PC-3 (cell line): ENCODE results near the gene FAM3B. TPM values are rescaled to one million over a fixed set of nuclear protein-coding genes. Genes with fewer than 3 reads are reported as not detected.

ENCODE experiments used
- ATAC-seq: fragments of 200-7000 bp; cut with Tn5 transposase; 2 replicates; pipeline ENCODE4 v1.9.1; 2020; ENCODE audit warnings: mild to moderate bottlenecking, moderate library complexity
- BruUV-seq: library from RNA; stranded (reverse); fragments of 400-500 nt; replicated peaks from 2 replicates; lab custom pipeline; 2021; lab: Mats Ljungman, UMichigan
- CTCF ChIA-PET: fragments of 300-600 bp; sonication (Branson Sonifier 250); formaldehyde crosslinking; loops from one replicate; lab custom pipeline; 2022; ENCODE audit warnings: antibody characterized with exemption; lab: Charles Lee
- POLR2A ChIA-PET: fragments of 300-600 bp; sonication (Branson Sonifier 250); formaldehyde crosslinking; loops from one replicate; lab custom pipeline; 2022; ENCODE audit warnings: antibody characterized with exemption; ENCODE audit not compliant: unreplicated experiment; lab: Charles Lee
- DNase-seq: peaks from one replicate; pipeline ENCODE4 v3.0.0-alpha.2; 2015
- H2AFZ ChIP-seq: fragments of 300-600 bp; sonication (generic); 2 replicates; pipeline ENCODE4 v1.6.0; 2016; ENCODE audit warnings: antibody characterized with exemption, low read length
- H3F3A ChIP-seq: fragments of 300-600 bp; sonication (generic); one replicate; pipeline ENCODE4 v1.6.0; 2017; ENCODE audit warnings: antibody characterized with exemption, low read length, control low read depth, mild to moderate bottlenecking; ENCODE audit not compliant: unreplicated experiment
- H3K27ac ChIP-seq: fragments of 300-600 bp; sonication (generic); 2 replicates; pipeline ENCODE4 v1.5.1; 2016; ENCODE audit warnings: mild to moderate bottlenecking, low read length
- H3K27me3 ChIP-seq: fragments of 300-600 bp; sonication (generic); 2 replicates; pipeline ENCODE4 v1.6.1; 2016; ENCODE audit warnings: low read length, mixed read lengths
- H3K36me3 ChIP-seq: fragments of 300-600 bp; sonication (generic); 2 replicates; pipeline ENCODE4 v1.6.1; 2016; ENCODE audit warnings: low read depth, mixed run types, low read length, mixed read lengths
- H3K4me1 ChIP-seq: fragments of 300-600 bp; sonication (generic); 2 replicates; pipeline ENCODE4 v1.5.1; 2016; ENCODE audit warnings: low read length; ENCODE audit not compliant: insufficient read depth
- H3K4me2 ChIP-seq: fragments of 300-600 bp; sonication (generic); 2 replicates; pipeline ENCODE4 v1.6.0; 2016; ENCODE audit warnings: low read length
- H3K4me3 ChIP-seq: fragments of 300-600 bp; sonication (generic); 2 replicates; pipeline ENCODE4 v1.5.1; 2016; ENCODE audit warnings: mild to moderate bottlenecking, low read length, mixed read lengths
- H3K79me2 ChIP-seq: fragments of 300-600 bp; sonication (generic); 2 replicates; pipeline ENCODE4 v1.6.1; 2017; ENCODE audit warnings: low read length, mixed read lengths
- H3K9ac ChIP-seq: fragments of 300-600 bp; sonication (generic); 2 replicates; pipeline ENCODE4 v1.6.0; 2016; ENCODE audit warnings: mild to moderate bottlenecking, low read length
- H3K9me2 ChIP-seq: fragments of 300-600 bp; sonication (generic); replicated peaks from 2 replicates; pipeline ENCODE4 v1.6.1; 2016; ENCODE audit warnings: mixed run types, low read length, mixed read lengths
- H3K9me3 ChIP-seq: fragments of 300-600 bp; sonication (generic); 2 replicates; pipeline ENCODE4 v1.6.1; 2016; ENCODE audit warnings: low read length, mixed read lengths
- H4K20me1 ChIP-seq: fragments of 300-600 bp; sonication (generic); 2 replicates; pipeline ENCODE4 v1.6.1; 2016; ENCODE audit warnings: low read length, mixed read lengths
- EZH2 ChIP-seq: fragments of 300-600 bp; sonication (generic); IDR thresholded peaks from one replicate; pipeline ENCODE4 v1.6.1; 2017; ENCODE audit warnings: antibody characterized with exemption, mild to moderate bottlenecking, low read length; ENCODE audit not compliant: unreplicated experiment
- EZH2phosphoT487 ChIP-seq: fragments of 300-600 bp; sonication (generic); IDR thresholded peaks from 2 replicates; pipeline ENCODE4 v1.6.1; 2018; ENCODE audit warnings: mild to moderate bottlenecking, antibody characterized with exemption, low read length, borderline replicate concordance
- intact Hi-C: fragments of 100-400 bp; cut with micrococcal nuclease; formaldehyde crosslinking; loops from 2 replicates; pipeline ENCODE4 v1.9.0; 2023
- total RNA-seq: library from RNA; depleted of rRNA; stranded (reverse); fragments of >200 nt; gene quantifications from 2 replicates; pipeline ENCODE4 v1.2.3, GENCODE V29; 2014
- TF ChIP-seq, protein P1 (sequence below): fragments of 300-600 bp; sonication (generic); conservative IDR thresholded peaks from 2 replicates; pipeline ENCODE4 v1.5.1; 2017; ENCODE audit warnings: antibody characterized with exemption, low read depth, mild to moderate bottlenecking, low read length

FAM3B gene
- total RNA-seq, 1 experiment from 2014 or later, result not detected

DNA sequence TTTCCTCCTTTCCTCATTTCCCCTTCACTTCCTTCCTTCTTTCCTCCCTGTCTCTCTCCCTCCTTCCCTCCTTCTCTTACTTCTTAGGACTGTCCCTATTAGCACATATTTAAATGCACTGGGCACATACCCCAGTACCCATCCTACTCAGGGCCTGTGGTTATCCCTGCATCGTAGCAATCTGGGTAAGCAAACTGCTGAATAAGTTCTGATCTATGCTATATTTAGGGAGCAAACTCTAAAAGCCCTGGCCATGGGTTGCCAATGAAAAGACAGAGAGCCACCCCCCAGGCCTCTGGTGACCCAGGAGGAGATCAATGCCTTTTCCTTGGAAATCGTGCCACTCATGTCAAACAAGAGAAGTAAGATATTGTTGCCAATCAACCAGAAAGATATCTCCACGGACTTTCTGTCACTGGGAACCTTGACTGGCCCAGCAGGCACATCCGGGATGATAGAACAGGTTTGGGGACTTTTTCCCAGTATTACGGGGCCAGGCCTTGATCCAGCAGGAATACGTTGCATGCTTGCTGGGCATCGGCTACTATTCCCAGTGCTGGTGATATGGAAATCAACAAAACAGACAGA lies 5.4 kb downstream of the FAM3B start:
- H3K4me1 ChIP-seq, result no peaks in the 10 kb centered on the region
- no peaks in the 10 kb centered on the region for H3K79me2 ChIP-seq
- ChIA-PET CTCF (no interaction called here), POLR2A (no interaction called here)
- H3K36me3 ChIP-seq, result no peaks in the 10 kb centered on the region
- ATAC-seq, result no peak
- H4K20me1 ChIP-seq, result no peaks in the 10 kb centered on the region
- intact Hi-C loops, result no loop called here
- no peak overlapping the region for H3K27ac ChIP-seq
- no peak overlapping the region; the same call in 1 of the 2 replicates for H3K4me2 ChIP-seq
- no peak overlapping the region for H3K9ac ChIP-seq
- BruUV-seq, result no TSS peak
- no peak for TF ChIP-seq EZH2phosphoT487
- no peak for TF ChIP-seq EZH2
- TF ChIP-seq, protein P1, sequence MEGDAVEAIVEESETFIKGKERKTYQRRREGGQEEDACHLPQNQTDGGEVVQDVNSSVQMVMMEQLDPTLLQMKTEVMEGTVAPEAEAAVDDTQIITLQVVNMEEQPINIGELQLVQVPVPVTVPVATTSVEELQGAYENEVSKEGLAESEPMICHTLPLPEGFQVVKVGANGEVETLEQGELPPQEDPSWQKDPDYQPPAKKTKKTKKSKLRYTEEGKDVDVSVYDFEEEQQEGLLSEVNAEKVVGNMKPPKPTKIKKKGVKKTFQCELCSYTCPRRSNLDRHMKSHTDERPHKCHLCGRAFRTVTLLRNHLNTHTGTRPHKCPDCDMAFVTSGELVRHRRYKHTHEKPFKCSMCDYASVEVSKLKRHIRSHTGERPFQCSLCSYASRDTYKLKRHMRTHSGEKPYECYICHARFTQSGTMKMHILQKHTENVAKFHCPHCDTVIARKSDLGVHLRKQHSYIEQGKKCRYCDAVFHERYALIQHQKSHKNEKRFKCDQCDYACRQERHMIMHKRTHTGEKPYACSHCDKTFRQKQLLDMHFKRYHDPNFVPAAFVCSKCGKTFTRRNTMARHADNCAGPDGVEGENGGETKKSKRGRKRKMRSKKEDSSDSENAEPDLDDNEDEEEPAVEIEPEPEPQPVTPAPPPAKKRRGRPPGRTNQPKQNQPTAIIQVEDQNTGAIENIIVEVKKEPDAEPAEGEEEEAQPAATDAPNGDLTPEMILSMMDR, result no peak
- H3K27me3 ChIP-seq, result peaks cover 14% of the 10 kb centered on the region
- no peak overlapping the region for H2AFZ ChIP-seq
- DNase-seq, result peak; percentile 48
- no peaks in the 10 kb centered on the region for H3F3A ChIP-seq
- no peaks in the 10 kb centered on the region for H3K9me2 ChIP-seq
- H3K9me3 ChIP-seq, result no peaks in the 10 kb centered on the region
- no peak overlapping the region for H3K4me3 ChIP-seq

DNA sequence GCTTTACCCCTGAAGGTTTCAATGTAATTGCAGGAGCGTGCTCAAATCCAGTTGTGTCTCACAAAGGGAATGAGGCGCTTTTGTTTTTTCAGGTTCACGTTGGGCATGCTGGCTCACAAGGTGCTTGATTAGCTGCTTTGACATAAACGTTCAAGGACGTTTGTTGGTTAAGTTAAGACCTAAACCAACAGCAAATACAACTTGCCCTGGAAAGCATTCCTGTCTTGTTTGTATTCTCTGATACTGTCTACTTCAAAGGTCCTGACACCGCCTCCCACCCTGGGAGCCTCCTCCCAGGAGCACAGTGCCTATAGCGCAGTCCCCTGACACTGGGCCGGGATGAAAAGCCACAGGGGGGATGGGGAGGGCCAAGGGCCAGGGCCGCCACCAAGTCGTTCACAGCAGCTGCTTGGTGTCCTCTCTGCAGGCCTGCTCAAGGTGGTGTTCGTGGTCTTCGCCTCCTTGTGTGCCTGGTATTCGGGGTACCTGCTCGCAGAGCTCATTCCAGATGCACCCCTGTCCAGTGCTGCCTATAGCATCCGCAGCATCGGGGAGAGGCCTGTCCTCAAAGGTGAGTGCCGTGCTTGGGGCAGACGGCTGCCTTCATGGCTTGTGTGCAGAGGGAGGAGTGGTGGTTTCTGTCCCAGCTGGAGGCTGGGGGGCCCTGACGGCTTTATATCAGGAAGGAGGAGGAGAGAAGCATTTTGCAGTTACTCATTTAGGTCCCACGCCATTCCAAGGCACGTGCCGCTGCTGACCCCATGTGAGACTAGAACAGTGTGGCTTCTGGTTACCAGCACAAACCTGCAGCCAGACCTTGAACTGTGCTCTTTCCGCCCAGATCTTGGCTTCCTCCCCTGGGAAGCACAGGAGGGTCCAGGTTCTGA lies 6.1 kb downstream of the FAM3B start:
- H3K4me1 ChIP-seq, result no peaks in the 10 kb centered on the region
- DNase-seq (no peak), ATAC-seq (no peak)
- no peak overlapping the region for H2AFZ ChIP-seq
- H4K20me1 ChIP-seq, result no peaks in the 10 kb centered on the region
- H3K36me3 ChIP-seq, result no peaks in the 10 kb centered on the region
- TF ChIP-seq, protein P1, result no peak
- TF ChIP-seq EZH2 (no peak), EZH2phosphoT487 (no peak)
- H3K9me3 ChIP-seq, result no peaks in the 10 kb centered on the region
- peaks cover 7% of the 10 kb centered on the region for H3K27me3 ChIP-seq
- H3K4me2 ChIP-seq, result no peak overlapping the region
- no peak overlapping the region for H3K9ac ChIP-seq
- no TSS peak for BruUV-seq
- POLR2A ChIA-PET, result no interaction called here
- H3F3A ChIP-seq, result no peaks in the 10 kb centered on the region
- CTCF ChIA-PET, result no interaction called here
- H3K9me2 ChIP-seq, result no peaks in the 10 kb centered on the region
- H3K79me2 ChIP-seq, result no peaks in the 10 kb centered on the region
- no peak overlapping the region for H3K27ac ChIP-seq
- intact Hi-C loops, result no loop called here
- H3K4me3 ChIP-seq, result no peak overlapping the region
